HG03521 (cell line): ENCODE results near the gene C1QTNF7.

ENCODE experiments used
- ATAC-seq: cut with Tn5 transposase; IDR thresholded peaks from one replicate; pipeline ENCODE4 v1.9.1; 2021; ENCODE audit warnings: mild to moderate bottlenecking, moderate library complexity; ENCODE audit not compliant: unreplicated experiment

C1QTNF7 gene

DNA sequence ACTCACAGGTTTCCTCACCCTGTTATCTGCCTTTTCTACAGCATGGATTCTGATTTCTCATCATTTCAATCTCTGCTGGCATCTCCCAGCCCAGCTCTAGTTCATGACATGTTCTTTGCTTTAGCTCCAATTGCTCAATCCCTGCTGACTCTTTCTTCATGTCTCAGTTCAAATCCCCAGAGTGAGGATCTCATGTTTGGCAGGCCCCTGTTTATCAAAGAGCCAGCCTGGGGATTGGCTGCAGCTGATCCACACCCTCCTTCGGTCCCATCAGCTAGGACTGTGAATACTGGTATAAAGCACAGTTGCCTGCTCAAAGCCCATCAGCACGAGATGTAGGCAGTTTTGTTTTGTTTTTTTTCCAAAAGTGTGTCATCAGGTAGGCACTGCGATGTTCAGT, 27.5 kb downstream of the C1QTNF7 start:
- no peak for ATAC-seq

DNA sequence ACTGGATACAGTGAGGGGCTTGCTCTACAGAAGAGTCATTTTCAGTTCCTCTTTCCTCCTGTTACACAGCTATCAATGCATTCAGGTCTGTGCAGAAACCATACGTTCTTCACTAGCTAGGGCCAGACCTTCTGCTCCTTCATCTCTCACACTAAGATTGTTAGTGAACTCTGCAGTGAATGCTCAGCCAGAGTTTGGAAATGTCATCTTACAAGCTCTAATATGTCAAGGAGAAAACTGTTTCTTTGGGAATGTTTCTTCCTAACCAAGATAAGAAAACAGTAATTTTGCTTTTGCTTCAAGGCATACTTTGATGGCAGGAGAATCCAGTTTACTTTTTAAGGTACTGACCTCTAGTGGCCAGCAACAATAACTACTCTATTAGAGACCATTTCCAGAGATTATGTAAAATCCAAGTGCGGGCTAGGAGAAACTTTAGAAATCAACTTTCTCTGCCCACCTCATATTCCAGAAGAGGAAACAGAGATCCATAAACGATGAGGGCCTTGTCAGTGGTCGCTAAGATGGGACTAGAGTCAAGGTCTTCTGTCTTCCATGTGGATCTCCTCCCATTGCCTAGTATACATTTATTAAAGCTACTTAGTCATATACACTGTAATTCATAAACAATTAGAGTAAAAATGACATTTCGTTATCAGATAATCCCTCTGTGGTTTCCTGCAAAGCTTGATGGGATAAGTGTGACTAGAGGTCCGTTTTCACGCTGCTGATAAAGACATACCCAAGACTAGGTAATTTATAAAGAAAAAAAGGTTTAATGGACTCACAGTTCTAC, 29.8 kb downstream of the C1QTNF7 start:
- ATAC-seq = peak; percentile 98

DNA sequence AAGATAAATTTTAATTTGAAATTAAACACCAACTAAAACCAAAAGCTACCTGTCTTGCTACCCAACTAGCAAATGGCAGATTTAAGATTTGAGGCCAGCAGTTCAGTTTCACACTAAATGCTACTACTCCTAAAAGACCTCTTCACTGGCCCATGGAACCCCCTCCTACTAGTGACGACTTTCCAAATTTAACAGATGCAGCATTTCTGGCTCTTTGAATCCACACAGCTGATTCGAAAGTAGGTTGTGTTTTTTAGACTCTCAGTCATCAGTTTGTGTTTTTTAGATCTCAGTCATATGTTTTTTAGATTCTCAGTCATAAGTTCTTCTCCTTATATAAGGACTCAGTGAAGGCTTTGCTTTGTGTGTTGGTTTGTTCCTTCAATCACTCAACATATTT, 30.8 kb downstream of the C1QTNF7 start:
- no peak for ATAC-seq

DNA sequence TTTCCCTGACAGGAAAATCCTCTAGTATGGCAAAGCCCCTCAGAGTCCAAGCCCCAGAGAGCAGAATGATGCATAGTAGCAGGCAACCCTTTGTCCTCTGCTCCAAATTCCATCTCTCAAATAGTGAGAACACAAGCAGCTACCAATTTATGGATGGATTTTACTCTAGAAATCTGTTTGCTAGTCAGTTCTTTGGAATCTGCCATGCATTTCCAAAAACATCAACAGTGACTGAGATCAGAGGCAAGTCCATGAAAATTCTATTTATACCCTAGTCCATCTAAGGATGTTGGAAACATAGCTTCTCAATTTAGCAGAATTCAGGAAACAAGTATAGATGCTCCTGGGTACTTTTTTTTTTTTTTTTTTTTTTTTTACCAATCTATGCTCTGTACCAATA, 31.9 kb downstream of the C1QTNF7 start:
- ATAC-seq = no peak

DNA sequence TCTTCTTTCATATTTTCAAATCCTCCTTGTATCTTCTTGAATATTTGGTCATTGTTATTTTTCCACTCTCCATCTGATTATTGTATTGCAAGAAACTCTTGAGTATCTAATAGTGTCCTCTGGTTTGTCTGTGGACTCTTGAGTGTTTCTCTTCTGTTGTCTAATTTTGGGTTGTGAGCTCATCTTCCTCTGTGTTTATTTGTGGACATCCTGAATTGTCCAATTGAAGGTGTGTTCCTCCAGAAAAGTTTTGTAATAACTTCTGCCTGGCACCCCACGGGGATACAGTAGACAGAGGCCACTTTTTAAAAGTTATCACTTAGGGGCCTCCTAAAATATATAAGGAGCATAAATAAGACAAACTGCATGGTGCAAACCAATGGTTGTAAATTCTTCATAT, 38.8 kb downstream of the C1QTNF7 start:
- ATAC-seq = no peak

DNA sequence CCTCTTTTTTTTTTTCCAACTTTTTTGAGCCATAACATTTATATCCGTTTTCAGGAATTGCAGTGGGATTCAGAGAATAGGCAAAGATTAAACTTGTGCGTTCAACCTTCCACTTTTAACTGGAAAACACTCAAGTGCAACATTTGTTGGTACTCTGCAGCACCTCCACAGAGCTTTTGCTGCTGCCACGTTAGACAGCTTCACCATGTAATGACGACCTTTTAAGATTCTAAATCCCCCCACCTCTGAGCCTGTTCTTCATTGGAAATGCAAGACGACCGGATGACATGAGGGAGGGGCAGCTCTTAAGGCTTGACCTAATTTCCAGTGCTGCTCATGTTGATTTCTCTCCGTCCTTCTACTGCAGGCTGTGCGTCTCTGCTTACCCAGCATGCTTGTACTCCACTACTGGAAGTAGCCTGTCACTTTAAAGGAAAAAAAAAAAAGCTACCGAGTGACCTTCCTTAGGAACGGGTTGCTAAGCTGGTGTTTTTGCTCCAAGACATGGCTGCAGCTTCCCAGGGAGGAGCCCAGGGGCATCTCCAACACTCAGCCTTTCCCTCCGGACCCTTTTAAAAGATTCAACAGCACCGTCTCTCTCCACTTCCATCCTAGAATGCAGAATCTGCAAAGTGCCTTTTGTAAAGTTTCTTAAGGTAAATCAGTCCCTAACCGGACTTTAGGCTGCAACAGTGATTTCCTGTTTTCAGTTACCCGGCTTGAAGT, 41.7 kb downstream of the C1QTNF7 start, which contains the start of gene CC2D2A:
CC2D2A (plus strand) TSS at position 481 of the 726 bp plus-strand sequence. CDS start 6,051 bp downstream, outside the sequence.
- ATAC-seq = no peak

DNA sequence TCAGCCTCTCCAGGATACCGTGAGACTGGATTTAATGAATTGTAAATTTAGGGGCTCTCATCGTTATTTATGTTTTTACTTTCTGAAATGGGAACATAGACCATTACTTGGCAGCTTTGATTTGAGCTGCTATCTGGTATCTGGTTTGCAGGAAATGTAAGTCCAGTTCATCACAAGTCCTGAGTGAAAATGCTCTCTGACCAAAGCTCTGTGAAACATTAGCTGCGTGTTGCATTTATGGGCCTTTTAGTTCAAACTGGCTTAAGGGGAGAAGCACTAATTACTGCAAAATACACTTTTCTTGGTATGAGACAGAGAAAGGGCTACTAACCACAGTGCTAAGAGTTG, 42.3 kb downstream of the C1QTNF7 start:
- ATAC-seq = no peak

DNA sequence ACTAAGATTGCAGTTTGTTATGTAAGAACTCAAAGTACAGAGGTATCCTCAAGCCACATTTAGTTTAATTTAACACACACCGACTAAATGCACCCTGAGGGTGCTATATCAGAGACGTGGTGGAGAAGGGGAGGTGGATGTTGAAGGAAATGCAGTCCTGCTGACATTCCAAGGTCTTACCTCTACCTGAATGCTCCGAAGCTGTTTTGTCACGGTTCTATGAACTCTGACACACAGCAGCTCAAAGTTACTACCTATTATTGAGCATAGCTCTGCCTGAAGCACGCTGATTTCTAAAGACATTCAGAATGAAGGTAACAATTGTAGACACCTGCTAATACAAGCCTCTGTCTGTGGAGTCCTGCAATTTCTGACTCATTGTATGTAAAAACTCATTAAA, 48.6 kb downstream of the C1QTNF7 start:
- no peak for ATAC-seq

DNA sequence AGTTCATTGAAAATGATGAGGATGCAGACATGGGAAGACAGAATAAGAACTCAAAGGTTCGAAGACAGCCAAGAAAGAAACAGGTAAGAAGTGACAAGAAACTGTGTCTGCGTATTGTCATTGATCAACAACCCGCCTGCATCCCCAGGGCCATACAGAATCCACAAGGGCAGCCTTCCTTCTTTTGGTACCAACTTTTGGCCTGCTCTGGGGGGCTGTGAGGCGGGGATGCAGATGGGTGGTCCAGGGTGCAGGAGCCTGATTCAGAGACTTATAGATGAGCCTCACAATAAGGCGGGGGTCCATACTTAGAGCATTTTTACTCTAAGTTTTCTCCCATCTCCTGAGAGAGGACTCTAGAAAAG, 50.9 kb downstream of the C1QTNF7 start:
- ATAC-seq = no peak

DNA sequence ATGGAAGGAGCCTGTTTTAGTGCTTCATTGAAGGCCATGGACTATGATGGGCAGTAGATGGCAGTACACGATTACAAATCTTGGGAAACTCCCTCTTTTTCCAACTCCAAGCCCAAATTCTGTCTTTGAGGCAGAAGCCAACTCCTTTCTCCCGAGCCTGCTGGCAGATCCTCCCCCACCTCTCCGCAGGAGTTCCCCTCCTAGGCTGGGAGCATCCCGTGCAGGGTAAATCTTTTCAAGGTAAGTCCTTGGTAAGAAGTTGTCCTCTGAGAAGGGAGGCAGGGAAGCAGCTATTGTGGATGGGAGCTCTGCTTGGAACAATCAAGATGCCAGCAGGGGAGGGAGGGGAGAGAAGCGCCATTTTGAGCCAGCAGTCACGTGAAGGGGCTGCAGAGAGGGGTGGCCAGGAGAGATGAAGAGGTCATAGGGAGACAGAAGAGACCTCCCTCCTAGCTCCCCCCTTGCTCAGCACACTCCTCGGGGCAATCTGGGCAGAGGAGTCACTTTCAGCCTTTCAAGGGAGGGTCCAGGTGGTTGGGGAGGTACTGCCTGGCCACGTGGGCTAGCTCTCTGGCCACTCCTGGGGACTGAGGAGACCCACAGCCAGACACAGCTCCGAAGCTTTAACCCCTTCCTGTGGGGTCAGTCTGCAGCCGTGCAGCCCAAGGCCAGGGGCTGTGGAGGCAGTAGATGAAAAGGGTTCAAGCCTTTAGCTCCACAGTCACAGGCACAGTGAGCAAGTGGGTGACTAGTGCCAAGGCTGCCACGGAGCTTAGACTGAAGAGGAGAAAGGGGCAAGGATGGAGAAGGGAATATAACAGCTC, 51.5 kb downstream of the C1QTNF7 start:
- ATAC-seq = no peak

DNA sequence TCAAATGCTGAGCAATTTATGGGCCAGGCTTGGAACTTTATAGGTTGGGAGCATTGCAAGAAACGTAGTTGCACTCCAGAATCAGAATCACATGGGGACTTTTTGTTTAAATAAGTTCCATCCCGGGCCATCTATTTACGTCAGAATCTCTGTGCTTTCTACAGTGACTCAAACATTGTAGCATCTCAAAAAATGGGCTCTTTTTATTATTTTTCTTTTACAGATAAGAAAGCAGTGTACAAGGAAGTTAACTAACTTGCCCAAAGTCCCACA, 52.0 kb downstream of the C1QTNF7 start:
- no peak for ATAC-seq

DNA sequence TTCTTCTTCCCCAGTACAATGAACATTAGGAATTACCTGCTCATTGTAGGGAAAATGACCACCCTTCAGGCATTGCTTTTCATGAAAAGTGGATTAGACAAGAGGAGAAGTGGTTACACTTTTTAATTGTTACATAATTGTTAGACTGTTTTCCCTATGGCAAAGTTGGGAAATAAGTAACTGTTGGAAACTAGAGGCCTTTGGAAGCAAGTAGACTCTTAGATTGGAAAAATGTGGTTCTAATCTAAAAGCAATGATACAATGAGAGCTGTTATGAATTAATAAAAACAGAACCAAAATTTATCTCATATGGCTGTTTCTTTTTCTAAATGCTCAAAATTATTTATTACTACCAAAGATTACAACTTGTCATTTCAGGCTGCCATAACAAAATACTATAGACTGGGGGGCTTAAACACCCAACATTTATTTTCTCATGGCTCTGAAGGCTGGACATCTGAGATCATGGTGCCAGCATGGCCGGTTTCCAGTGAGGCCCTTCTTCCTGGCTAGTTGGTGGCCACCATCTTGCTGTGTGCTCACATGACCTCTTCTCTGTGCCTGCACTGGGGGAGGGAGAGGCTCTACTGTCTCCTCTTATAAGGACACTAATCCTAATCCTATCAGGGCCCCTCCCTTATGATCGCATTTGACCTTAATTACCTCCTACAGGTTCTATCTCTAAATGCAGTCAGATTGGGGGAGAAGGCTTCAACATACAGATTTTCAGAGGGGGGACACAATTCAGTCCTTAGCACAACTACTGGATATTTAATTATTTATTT, 54.3 kb downstream of the C1QTNF7 start:
- no peak for ATAC-seq

DNA sequence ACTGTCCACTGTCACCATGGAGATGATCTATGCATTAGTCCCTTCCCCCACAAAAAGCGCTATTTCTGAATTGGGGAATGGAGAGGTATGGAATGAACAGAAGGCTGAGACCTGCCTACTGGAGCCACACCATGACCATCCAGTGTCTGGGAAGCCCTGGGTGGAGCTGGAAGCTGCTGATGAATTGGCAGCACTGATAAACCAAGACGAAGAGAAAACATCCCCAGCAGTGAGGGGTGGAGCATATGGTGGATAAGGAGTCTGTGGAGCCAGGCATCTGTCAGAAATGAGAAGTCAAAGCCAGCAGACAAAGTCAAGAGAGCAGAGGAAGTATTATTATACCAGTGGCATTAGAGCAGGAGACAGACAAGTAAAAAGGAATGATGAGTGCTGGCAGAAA, 55.0 kb downstream of the C1QTNF7 start:
- ATAC-seq = no peak

DNA sequence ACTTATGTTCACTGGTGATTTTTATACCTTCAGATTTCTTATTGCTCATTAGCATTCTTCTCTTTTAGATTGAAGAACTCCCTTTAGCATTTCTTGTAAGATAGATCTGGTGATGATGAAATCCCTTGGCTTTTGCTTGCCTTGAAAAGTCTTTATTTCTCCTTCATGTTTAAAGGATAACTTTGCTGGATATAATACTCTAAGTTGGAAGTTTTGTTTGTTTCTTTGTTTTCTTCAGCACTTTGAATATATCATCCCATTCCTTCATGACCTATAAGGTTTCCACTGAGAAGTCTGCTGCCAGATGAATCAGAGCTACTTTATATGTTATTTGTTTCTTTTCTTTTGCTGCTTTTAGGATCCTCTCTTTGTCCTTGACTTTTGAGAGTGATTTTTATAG, 60.3 kb downstream of the C1QTNF7 start:
- ATAC-seq = no peak

DNA sequence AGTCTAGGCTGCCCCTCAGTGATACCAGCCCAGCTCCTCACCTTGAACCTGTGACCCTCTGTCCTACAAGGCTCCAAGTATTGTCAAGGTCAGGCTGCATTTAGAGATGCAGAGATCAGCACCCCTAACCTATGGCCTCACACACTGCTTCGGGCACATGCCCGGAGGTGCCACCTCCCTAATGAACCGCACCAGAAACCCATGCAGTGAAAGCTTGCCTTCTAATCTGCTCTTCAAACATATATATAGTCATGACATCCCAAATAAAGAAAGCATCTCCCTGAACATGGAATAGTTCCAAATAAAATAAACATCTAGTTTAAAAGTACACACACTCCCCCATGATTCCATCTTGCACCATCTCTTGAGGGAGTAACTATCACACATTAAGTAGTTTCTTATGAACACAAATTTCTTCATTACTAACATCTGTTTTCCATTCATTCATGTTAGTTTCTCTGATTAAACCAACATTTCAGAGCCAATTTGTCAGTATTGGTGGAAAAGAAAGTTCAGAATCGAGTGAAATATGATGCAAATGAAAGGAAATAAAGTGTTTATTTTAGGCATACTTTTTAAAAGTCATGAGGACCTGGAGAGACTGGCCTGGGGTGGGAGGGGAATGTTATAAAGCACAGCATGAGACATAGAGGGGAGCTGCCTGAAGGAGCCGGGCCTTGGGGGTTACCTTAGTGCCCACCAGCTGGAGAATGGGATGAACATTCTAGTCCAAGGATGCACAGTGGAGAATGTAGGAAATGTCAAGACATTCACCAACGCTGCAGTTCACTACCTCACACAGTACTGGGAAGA, 61.0 kb downstream of the C1QTNF7 start:
- ATAC-seq = no peak

DNA sequence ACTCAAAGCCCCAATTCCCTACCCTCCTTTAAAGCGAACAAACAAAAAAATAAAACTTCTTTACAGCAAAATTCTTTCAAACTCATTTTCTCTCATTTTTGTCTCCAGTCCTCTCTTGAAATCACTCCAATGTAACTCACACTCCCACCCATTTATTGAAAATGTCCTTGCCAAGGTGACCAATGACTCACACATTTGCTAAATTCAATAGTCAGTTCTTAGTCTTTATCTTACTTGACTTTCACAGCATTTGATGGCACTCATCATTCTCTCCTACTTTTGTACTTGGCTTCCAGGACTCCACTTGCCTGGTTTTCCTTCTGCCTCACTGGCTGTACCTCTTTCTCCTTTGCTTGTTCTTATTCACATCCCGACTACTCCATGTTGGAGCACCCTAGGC, 61.7 kb downstream of the C1QTNF7 start:
- ATAC-seq = no peak

DNA sequence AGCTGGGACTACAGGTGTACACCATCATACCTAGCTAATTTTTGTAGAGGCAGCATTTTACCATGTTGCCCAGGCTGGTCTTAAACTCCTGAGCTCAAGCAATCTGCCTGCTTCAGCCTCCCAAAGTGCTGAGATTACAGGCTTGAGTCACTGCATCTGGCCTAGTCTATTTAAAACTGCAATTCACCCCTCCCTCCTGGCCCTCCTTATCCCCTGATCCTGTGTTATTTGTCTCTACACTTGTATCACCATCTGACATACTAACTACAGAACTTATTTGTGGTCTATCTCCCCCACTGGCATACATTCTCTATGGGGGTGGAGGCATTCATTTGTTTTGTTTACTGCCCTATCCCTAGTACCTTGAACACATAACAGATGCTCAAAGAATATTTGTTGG, 65.6 kb downstream of the C1QTNF7 start:
- ATAC-seq = no peak

DNA sequence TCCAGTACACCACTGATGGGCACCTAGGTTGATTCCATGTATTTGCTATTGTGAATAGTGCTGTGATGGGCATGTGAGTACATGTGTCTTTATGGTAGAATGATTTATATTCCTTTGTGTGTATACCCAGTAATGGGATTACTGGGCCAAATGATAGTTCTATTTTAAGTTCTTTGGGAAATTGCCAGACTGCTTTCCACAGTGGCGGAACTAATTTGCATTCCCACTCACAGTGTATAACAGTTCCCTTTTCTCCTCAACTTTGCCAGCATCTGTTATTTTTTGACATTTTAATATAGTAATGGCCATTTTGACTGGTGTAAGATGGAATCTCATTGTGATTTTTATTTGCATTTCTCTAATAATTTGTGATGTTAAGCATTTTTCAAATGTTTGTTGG, 67.8 kb downstream of the C1QTNF7 start:
- no peak for ATAC-seq
